Left lung (tissue), 10 donors: Measurements from ENCODE around the gene SOX13. TPM values are rescaled to one million over a fixed set of nuclear protein-coding genes. Genes with fewer than 3 reads are reported as not detected.

Experiments
- ATAC-seq: fragments of 200-7000 bp; cut with Tn5 transposase; one replicate; pipeline ENCODE4 v1.9.1; 2020; ENCODE audit warnings: moderate library complexity
- DNase-seq, 4 donors: peaks; one replicate each; pipeline ENCODE4 v3.0.0-alpha.2; 2013 to 2020
- H3K27ac ChIP-seq, 2 donors: fragments of 200-600 bp; sonication (generic) in 1 of 2; one replicate each; pipeline versions ENCODE4 v1.5.0 to v1.8.0; 2020 to 2021
- H3K27me3 ChIP-seq, 2 donors: fragments of 200-600 bp; sonication (generic) in 1 of 2; one replicate each; pipeline versions ENCODE4 v1.5.0 to v1.8.0; 2020 to 2021
- H3K36me3 ChIP-seq, 2 donors: fragments of 200-600 bp; sonication (generic) in 1 of 2; one replicate each; pipeline versions ENCODE4 v1.5.0 to v1.8.0; 2020 to 2021
- H3K4me1 ChIP-seq, 2 donors: fragments of 200-600 bp; one replicate each; pipeline ENCODE4 v1.8.0; 2021
- H3K4me3 ChIP-seq, 2 donors: fragments of 200-600 bp; sonication (generic) in 1 of 2; one replicate each; pipeline versions ENCODE4 v1.5.0 to v1.8.0; 2020 to 2021; ENCODE audit warnings: mild to moderate bottlenecking in 1 of 2
- H3K9me3 ChIP-seq, 2 donors: fragments of 200-600 bp; sonication (generic) in 1 of 2; one replicate each; pipeline versions ENCODE4 v1.5.0 to v1.8.0; 2020 to 2021
- CTCF ChIP-seq, 2 donors: fragments of 200-600 bp; sonication (generic) in 1 of 2; IDR thresholded peaks; one replicate each; pipeline versions ENCODE4 v1.5.0 to v1.8.0; 2021; ENCODE audit warnings: antibody characterized with exemption in 2 of 2
- intact Hi-C, 2 donors: fragments of 100-400 bp; cut with DNase I; formaldehyde crosslinking; loops; one replicate each; pipeline versions ENCODE4 v1.11.2 to v1.14.2; 2022
- polyA plus RNA-seq, 6 donors: library from polyadenylated mRNA; unstranded; fragments of 120-200 nt; gene quantifications; one replicate each; pipeline ENCODE4 v1.2.1, GENCODE V29; 2013; ENCODE audit not compliant: insufficient read length in 6 of 6
- total RNA-seq, 2 donors: library from RNA; stranded (reverse); fragmentation: NEBNext Ultra II Directional; extraction: Animal tissue kit (Norgen Biotek cat#: 25700); gene quantifications; one replicate each; pipeline ENCODE4 v1.2.1, GENCODE V29; 2021
- donor health status: DM: no; HTN: yes; CAD: no.
- donor health status: DM: no; HTN: no; CAD: no.

Gene SOX13
- total and polyA plus RNA-seq, 8 donors: 41.7 to 62.8 (median 49.1) TPM

GRCh38 chr1:204080163-204080903, 7.4 kb downstream of the SOX13 start:
- Histone ChIP-seq H3K4me3 (no peak overlapping the region), H3K9me3 (no peaks in the 10 kb centered on the region), H3K27ac (peak overlapping the region; percentile 67 to 81), H3K4me1 (peaks cover 61 to 76% of the 10 kb centered on the region in 2 donors), H3K27me3 (peaks cover 0 to 18% of the 10 kb centered on the region in 2 donors), H3K36me3 (no peaks in the 10 kb centered on the region)
- peak; percentile 87 for ATAC-seq
- DNase-seq: peak; percentile 73 to 93 (median 91)
- no peak for TF ChIP-seq CTCF (IDR thresholded peaks at IDR 0.05)
- intact Hi-C loops: no loop called here

GRCh38 chr1:204081164-204081790, 8.4 kb downstream of the SOX13 start:
- intact Hi-C loops: no loop called here
- TF ChIP-seq CTCF (IDR thresholded peaks at IDR 0.05): no peak
- H3K36me3 ChIP-seq: no peaks in the 10 kb centered on the region
- H3K4me3 ChIP-seq: no peak overlapping the region
- DNase-seq (peak in 1 of 4 donors; percentile 25), ATAC-seq (no peak)
- H3K27ac ChIP-seq: peak overlapping the region; percentile 62 to 67
- H3K4me1 ChIP-seq: peaks cover 56 to 76% of the 10 kb centered on the region in 2 donors
- peaks cover 0 to 8% of the 10 kb centered on the region in 2 donors for H3K27me3 ChIP-seq
- H3K9me3 ChIP-seq: no peaks in the 10 kb centered on the region

- no peak for ATAC-seq
- intact Hi-C loops: no loop called here
- peak in 1 of 4 donors; percentile 27 for DNase-seq
Measured at GRCh38 chr1:204081791-204082513, 9.0 kb downstream of the SOX13 start.

GRCh38 chr1:204083491-204083890, 10.6 kb downstream of the SOX13 start:
- intact Hi-C loops: no loop called here
- DNase-seq (no peak), ATAC-seq (no peak)
- Histone ChIP-seq H3K9me3 (no peaks in the 10 kb centered on the region), H3K27me3 (no peaks in the 10 kb centered on the region), H3K27ac (peak overlapping the region; percentile 67 to 76), H3K4me1 (peaks cover 51 to 80% of the 10 kb centered on the region in 2 donors), H3K36me3 (no peaks in the 10 kb centered on the region), H3K4me3 (no peak overlapping the region)
- no peak for TF ChIP-seq CTCF (IDR thresholded peaks at IDR 0.05)

More at GRCh38 chr1:204081791-204082513, 9.0 kb downstream of the SOX13 start:
- Histone ChIP-seq H3K9me3 (no peaks in the 10 kb centered on the region), H3K4me1 (peaks cover 49 to 73% of the 10 kb centered on the region in 2 donors), H3K36me3 (no peaks in the 10 kb centered on the region), H3K4me3 (no peak overlapping the region), H3K27ac (peak overlapping the region in 1 of 2 donors; percentile 67), H3K27me3 (peaks cover 0 to 1% of the 10 kb centered on the region in 2 donors)
- TF ChIP-seq CTCF (IDR thresholded peaks at IDR 0.05): no peak
